DOHH2 (cell line): ENCODE data around the gene C1orf174.
"Not testable (repeated sequence)": the region's sequence is repeated elsewhere in the genome, so short reads cannot be mapped to it uniquely, and the experiment has no call there.

ENCODE experiments used
- H3F3A ChIP-seq: fragments of 200-600 bp; sonication (generic), shearing (Covaris generic); 2 replicates; pipeline ENCODE4 v1.6.0; 2016; ENCODE audit warnings: antibody characterized with exemption, mild to moderate bottlenecking; ENCODE audit not compliant: control insufficient read depth, insufficient read depth
- H3K27ac ChIP-seq: fragments of 200-600 bp; sonication (generic); 2 replicates; pipeline ENCODE4 v1.5.1; 2014; ENCODE audit warnings: low read depth, mild to moderate bottlenecking, low read length, moderate library complexity
- H3K27me3 ChIP-seq: fragments of 200-600 bp; sonication (generic); 2 replicates; pipeline ENCODE4 v1.6.1; 2014; ENCODE audit warnings: mild to moderate bottlenecking, low read length, mixed read lengths; ENCODE audit not compliant: control insufficient read depth
- H3K36me3 ChIP-seq: fragments of 200-600 bp; sonication (generic); 2 replicates; pipeline ENCODE4 v1.6.1; 2014; ENCODE audit warnings: mild to moderate bottlenecking, low read length, moderate library complexity, mixed read lengths; ENCODE audit not compliant: control insufficient read depth
- H3K4me1 ChIP-seq: fragments of 200-600 bp; sonication (generic); 2 replicates; pipeline ENCODE4 v1.6.1; 2014; ENCODE audit warnings: mild to moderate bottlenecking, low read length, mixed read lengths; ENCODE audit not compliant: control insufficient read depth
- H3K4me2 ChIP-seq: fragments of 200-600 bp; sonication (generic); 2 replicates; pipeline ENCODE4 v1.6.0; 2014; ENCODE audit warnings: mild to moderate bottlenecking, low read length, moderate library complexity
- H3K4me3 ChIP-seq: fragments of 200-600 bp; sonication (generic); 2 replicates; pipeline ENCODE4 v1.5.1; 2014; ENCODE audit warnings: mild to moderate bottlenecking, low read length, mixed read lengths
- H3K79me2 ChIP-seq: fragments of 200-600 bp; sonication (generic); 2 replicates; pipeline ENCODE4 v1.6.1; 2014; ENCODE audit warnings: mild to moderate bottlenecking, low read length, mixed read lengths; ENCODE audit not compliant: control insufficient read depth
- H3K9me2 ChIP-seq: fragments of 200-600 bp; sonication (generic); replicated peaks from 2 replicates; pipeline ENCODE4 v1.6.1; 2014; ENCODE audit warnings: mild to moderate bottlenecking, low read length, mixed read lengths; ENCODE audit not compliant: control insufficient read depth
- H3K9me3 ChIP-seq: fragments of 200-600 bp; sonication (generic); 2 replicates; pipeline ENCODE4 v1.6.1; 2014; ENCODE audit warnings: antibody characterized with exemption, low read length, mixed read lengths; ENCODE audit not compliant: control insufficient read depth, insufficient read depth
- H4K20me1 ChIP-seq: fragments of 200-600 bp; sonication (generic); 2 replicates; pipeline ENCODE4 v1.6.0; 2014; ENCODE audit warnings: low read depth, mild to moderate bottlenecking, antibody characterized with exemption, low read length, moderate library complexity; ENCODE audit not compliant: control insufficient read depth, insufficient read depth
- CTCF ChIP-seq: fragments of 200-600 bp; sonication (generic); IDR thresholded peaks from one replicate; pipeline ENCODE4 v1.5.1; 2014; ENCODE audit warnings: antibody characterized with exemption, mild to moderate bottlenecking, low read depth, low read length; ENCODE audit not compliant: poor library complexity, severe bottlenecking
- EZH2phosphoT487 ChIP-seq: fragments of 200-600 bp; sonication (generic); IDR thresholded peaks from 2 replicates; pipeline ENCODE4 v1.6.1; 2017; ENCODE audit warnings: borderline replicate concordance, mild to moderate bottlenecking, antibody characterized with exemption, low read length, moderate library complexity, mixed read lengths

Gene C1orf174

GRCh38 chr1:3921765-3922164 lies 21.7 kb upstream of the C1orf174 start:
- no peaks in the 10 kb centered on the region for H3F3A ChIP-seq
- no peaks in the 10 kb centered on the region for H4K20me1 ChIP-seq
- no peaks in the 10 kb centered on the region for H3K9me2 ChIP-seq
- H3K4me2 ChIP-seq, result no peak overlapping the region
- no peaks in the 10 kb centered on the region for H3K79me2 ChIP-seq
- no peak overlapping the region for H3K4me3 ChIP-seq
- H3K4me1 ChIP-seq, result peaks cover 11% of the 10 kb centered on the region
- no peak for TF ChIP-seq CTCF
- no peak for TF ChIP-seq EZH2phosphoT487
- H3K27ac ChIP-seq, result no peak overlapping the region
- H3K36me3 ChIP-seq, result no peaks in the 10 kb centered on the region; the same call in 1 of the 2 replicates
- H3K9me3 ChIP-seq, result peaks cover 8% of the 10 kb centered on the region; the same call in 1 of the 2 replicates
- no peaks in the 10 kb centered on the region for H3K27me3 ChIP-seq

- Histone ChIP-seq H4K20me1 (no peaks in the 10 kb centered on the region), H3K4me3 (no peak overlapping the region), H3F3A (no peaks in the 10 kb centered on the region), H3K9me3 (peaks cover 8% of the 10 kb centered on the region; the same call in 1 of the 2 replicates), H3K36me3 (no peaks in the 10 kb centered on the region; the same call in 1 of the 2 replicates), H3K27ac (no peak overlapping the region), H3K4me1 (peaks cover 11% of the 10 kb centered on the region), H3K4me2 (no peak overlapping the region), H3K79me2 (peaks cover 4% of the 10 kb centered on the region; the same call in 1 of the 2 replicates), H3K9me2 (no peaks in the 10 kb centered on the region), H3K27me3 (no peaks in the 10 kb centered on the region)
- TF ChIP-seq EZH2phosphoT487 (no peak), CTCF (no peak)
These were observed 19.6 kb upstream of the C1orf174 start for GRCh38 chr1:3919706-3920105.

GRCh38 chr1:3918966-3919611 lies 19.0 kb upstream of the C1orf174 start:
- H3K27me3 ChIP-seq, result no peaks in the 10 kb centered on the region
- H3K4me1 ChIP-seq, result peaks cover 11% of the 10 kb centered on the region
- no peak overlapping the region for H3K4me3 ChIP-seq
- TF ChIP-seq CTCF (no peak), EZH2phosphoT487 (no peak)
- no peak overlapping the region for H3K27ac ChIP-seq
- H3K9me2 ChIP-seq, result no peaks in the 10 kb centered on the region
- H3K36me3 ChIP-seq, result no peaks in the 10 kb centered on the region; the same call in 1 of the 2 replicates
- H3K9me3 ChIP-seq, result peaks cover 8% of the 10 kb centered on the region; the same call in 1 of the 2 replicates
- peaks cover 9% of the 10 kb centered on the region for H3K79me2 ChIP-seq
- H4K20me1 ChIP-seq, result no peaks in the 10 kb centered on the region
- no peak overlapping the region for H3K4me2 ChIP-seq
- H3F3A ChIP-seq, result no peaks in the 10 kb centered on the region

GRCh38 chr1:3918359-3918758 lies 18.3 kb upstream of the C1orf174 start:
- not testable (repeated sequence) for H3K27me3 ChIP-seq, H4K20me1 ChIP-seq, H3K9me2 ChIP-seq, H3K4me2 ChIP-seq, H3K9me3 ChIP-seq, H3K4me3 ChIP-seq, H3F3A ChIP-seq, H3K36me3 ChIP-seq, H3K27ac ChIP-seq
- peaks cover 15% of the 10 kb centered on the region for H3K79me2 ChIP-seq
- peaks cover 11% of the 10 kb centered on the region for H3K4me1 ChIP-seq
